Lung (tissue), 12 donors: Measurements from ENCODE around the gene GRK1. TPM values are rescaled to one million over a fixed set of nuclear protein-coding genes. Genes with fewer than 3 reads are reported as not detected.

Experiments
- ATAC-seq: fragments of 200-7000 bp; cut with Tn5 transposase; one replicate; pipeline ENCODE4 v1.9.1; 2020; ENCODE audit warnings: moderate number of reproducible peaks; ENCODE audit not compliant: insufficient read depth, low FRiP score
- DNase-seq, 3 donors: peaks; one replicate each; pipeline ENCODE4 v3.0.0-alpha.2; 2013 to 2017
- H3K27ac ChIP-seq, 2 donors: one replicate each; pipeline ENCODE4 v1.5.1; 2013; ENCODE audit warnings: mild to moderate bottlenecking in 2 of 2, moderate library complexity in 2 of 2, control low read depth in 1 of 2, inconsistent platforms in 1 of 2, low read depth in 1 of 2, low read length in 1 of 2
- H3K27me3 ChIP-seq, 3 donors: one replicate each; pipeline ENCODE4 v1.5.1; 2013; ENCODE audit warnings: low read length in 2 of 3; ENCODE audit not compliant: control insufficient read depth in 3 of 3, insufficient read depth in 3 of 3
- H3K36me3 ChIP-seq, 4 donors: one replicate each; pipeline ENCODE4 v1.5.1; 2013; ENCODE audit warnings: low read length in 4 of 4, mild to moderate bottlenecking in 1 of 4, moderate library complexity in 1 of 4; ENCODE audit not compliant: control insufficient read depth in 4 of 4, insufficient read depth in 4 of 4
- H3K4me1 ChIP-seq, 5 donors: one replicate each; pipeline ENCODE4 v1.5.1; 2013; ENCODE audit warnings: low read length in 5 of 5, mild to moderate bottlenecking in 2 of 5, moderate library complexity in 1 of 5; ENCODE audit not compliant: control insufficient read depth in 5 of 5, insufficient read depth in 5 of 5
- H3K4me3 ChIP-seq: one replicate; pipeline ENCODE4 v1.5.1; 2013; ENCODE audit warnings: mild to moderate bottlenecking, control low read depth, moderate library complexity
- H3K9ac ChIP-seq, 2 donors: one replicate each; pipeline ENCODE4 v1.5.1; 2013; ENCODE audit warnings: low read length in 2 of 2, control low read depth in 1 of 2; ENCODE audit not compliant: insufficient read depth in 1 of 2
- H3K9me3 ChIP-seq, 4 donors: one replicate each; pipeline ENCODE4 v1.5.1; 2013; ENCODE audit warnings: low read length in 3 of 4, mild to moderate bottlenecking in 1 of 4, moderate library complexity in 1 of 4; ENCODE audit not compliant: control insufficient read depth in 4 of 4, insufficient read depth in 3 of 4
- WGBS, 2 donors: extraction: QIAGEN DNeasy Blood & Tissue Kit; methylation state at CpG; one replicate each; pipeline ENCODE4 v1.1.7; 2013; 5-methylcytosine and 5-hydroxymethylcytosine counted together
- polyA plus RNA-seq, 2 donors: library from polyadenylated mRNA; stranded (reverse); fragments of 200-250 nt; gene quantifications; one replicate each; pipeline ENCODE4 v1.2.1, GENCODE V29; 2013
- total RNA-seq, 2 donors: library from RNA; depleted of rRNA in 1 of 2; stranded (reverse); fragments of >200 nt in 1 of 2; gene quantifications; one replicate each; pipeline ENCODE4 v1.2.1, GENCODE V29; 2014 to 2021
- TF ChIP-seq, protein P1 (sequence below): IDR thresholded peaks from 2 replicates; pipeline ENCODE4 v1.5.1; 2012; ENCODE audit warnings: mild to moderate bottlenecking; ENCODE audit errors: control extremely low read depth, extremely low read depth
- donor health status: control.
- donor health status: control.
- donor health status: Bipolar disorder and iron deficiency.
- donor health status: healthy.
- donor health status: DM: yes; HTN: yes; CAD: no.

The GRK1 gene
- total and polyA plus RNA-seq, 4 donors = 0.03 to 3.1 TPM; not detected in 2

DNA sequence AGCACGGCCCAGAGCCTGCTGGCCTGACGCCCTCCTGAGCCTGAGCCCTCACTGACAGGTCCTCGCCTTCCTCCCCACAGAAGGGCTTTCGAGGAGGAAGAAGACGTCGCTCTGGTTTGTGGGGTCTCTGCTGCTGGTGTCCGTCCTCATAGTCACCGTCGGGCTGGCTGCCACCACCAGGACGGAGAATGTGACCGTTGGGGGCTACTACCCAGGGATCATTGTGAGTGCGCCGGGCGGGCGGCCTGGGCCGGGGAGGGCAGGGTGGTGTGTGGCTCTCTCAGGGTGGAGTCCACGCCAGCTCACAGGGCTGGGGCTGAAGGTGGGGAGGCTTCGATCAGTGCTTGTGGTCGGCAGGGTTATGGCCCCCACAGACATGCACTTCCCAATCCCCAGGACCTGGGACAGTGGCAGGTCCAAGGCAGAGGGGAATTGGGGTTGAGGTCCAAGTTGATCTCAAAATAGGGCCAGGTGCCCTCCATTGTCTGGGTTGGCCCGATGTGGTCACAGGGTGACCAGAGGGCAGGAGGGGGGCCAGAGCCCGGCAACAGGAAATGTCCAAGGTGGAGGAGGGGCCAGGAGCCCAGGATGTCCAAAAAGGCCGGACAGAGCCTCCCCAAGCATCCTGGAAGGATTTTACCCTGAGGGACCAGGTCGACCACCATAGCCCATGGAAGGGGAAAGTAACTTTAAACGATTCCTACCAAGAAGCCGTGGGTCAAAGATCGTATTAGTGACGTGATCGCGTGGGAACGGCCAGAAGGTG is 99.2 kb downstream of the GRK1 start:
- H3K9ac ChIP-seq = no peak overlapping the region
- H3K4me3 ChIP-seq = no peak overlapping the region
- peaks cover 0 to 5% (median 0%) of the 10 kb centered on the region in 4 donors for H3K36me3 ChIP-seq
- H3K27ac ChIP-seq = no peak overlapping the region
- DNase-seq (no peak), ATAC-seq (no peak)
- 86 to 90% methylated on average over 30 of the region's 30 CpGs for WGBS, 2 donors
- H3K27me3 ChIP-seq = peaks cover 0 to 26% (median 12%) of the 10 kb centered on the region in 3 donors
- H3K4me1 ChIP-seq = peaks cover 0 to 9% (median 0%) of the 10 kb centered on the region in 5 donors
- TF ChIP-seq, protein P1, sequence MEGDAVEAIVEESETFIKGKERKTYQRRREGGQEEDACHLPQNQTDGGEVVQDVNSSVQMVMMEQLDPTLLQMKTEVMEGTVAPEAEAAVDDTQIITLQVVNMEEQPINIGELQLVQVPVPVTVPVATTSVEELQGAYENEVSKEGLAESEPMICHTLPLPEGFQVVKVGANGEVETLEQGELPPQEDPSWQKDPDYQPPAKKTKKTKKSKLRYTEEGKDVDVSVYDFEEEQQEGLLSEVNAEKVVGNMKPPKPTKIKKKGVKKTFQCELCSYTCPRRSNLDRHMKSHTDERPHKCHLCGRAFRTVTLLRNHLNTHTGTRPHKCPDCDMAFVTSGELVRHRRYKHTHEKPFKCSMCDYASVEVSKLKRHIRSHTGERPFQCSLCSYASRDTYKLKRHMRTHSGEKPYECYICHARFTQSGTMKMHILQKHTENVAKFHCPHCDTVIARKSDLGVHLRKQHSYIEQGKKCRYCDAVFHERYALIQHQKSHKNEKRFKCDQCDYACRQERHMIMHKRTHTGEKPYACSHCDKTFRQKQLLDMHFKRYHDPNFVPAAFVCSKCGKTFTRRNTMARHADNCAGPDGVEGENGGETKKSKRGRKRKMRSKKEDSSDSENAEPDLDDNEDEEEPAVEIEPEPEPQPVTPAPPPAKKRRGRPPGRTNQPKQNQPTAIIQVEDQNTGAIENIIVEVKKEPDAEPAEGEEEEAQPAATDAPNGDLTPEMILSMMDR = no peak
- no peaks in the 10 kb centered on the region for H3K9me3 ChIP-seq

DNA sequence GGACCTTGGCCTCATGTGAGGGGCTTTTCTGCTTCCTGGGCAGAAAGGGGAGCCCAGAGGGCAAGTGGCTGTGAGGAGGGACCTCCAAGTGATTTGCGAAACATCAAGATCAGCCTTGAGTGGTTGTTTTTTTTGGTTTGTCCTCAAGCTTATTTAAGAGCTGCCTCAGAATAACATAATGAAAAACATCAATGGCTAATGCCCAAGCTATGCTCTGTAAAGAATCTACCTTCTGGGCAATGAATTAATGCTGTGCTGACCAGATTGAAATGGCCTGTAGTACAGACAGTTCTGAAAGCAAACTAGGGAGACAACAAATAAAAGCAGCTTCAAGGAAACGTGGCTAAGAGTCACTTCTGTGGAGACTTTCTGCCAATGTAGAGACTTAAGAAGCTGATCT is 100.3 kb downstream of the GRK1 start:
- 73 to 91% methylated on average over 2 of the region's 2 CpGs for WGBS, 2 donors
- peaks cover 0 to 8% (median 0%) of the 10 kb centered on the region in 5 donors for H3K4me1 ChIP-seq
- H3K27me3 ChIP-seq = peaks cover 0 to 15% (median 3%) of the 10 kb centered on the region in 3 donors
- H3K4me3 ChIP-seq = no peak overlapping the region
- ATAC-seq (no peak), DNase-seq (no peak)
- H3K36me3 ChIP-seq = peaks cover 0 to 5% (median 0%) of the 10 kb centered on the region in 4 donors
- H3K9ac ChIP-seq = no peak overlapping the region
- H3K27ac ChIP-seq = no peak overlapping the region
- TF ChIP-seq, protein P1 = no peak
- peaks cover 0 to 3% (median 0%) of the 10 kb centered on the region in 4 donors for H3K9me3 ChIP-seq

DNA sequence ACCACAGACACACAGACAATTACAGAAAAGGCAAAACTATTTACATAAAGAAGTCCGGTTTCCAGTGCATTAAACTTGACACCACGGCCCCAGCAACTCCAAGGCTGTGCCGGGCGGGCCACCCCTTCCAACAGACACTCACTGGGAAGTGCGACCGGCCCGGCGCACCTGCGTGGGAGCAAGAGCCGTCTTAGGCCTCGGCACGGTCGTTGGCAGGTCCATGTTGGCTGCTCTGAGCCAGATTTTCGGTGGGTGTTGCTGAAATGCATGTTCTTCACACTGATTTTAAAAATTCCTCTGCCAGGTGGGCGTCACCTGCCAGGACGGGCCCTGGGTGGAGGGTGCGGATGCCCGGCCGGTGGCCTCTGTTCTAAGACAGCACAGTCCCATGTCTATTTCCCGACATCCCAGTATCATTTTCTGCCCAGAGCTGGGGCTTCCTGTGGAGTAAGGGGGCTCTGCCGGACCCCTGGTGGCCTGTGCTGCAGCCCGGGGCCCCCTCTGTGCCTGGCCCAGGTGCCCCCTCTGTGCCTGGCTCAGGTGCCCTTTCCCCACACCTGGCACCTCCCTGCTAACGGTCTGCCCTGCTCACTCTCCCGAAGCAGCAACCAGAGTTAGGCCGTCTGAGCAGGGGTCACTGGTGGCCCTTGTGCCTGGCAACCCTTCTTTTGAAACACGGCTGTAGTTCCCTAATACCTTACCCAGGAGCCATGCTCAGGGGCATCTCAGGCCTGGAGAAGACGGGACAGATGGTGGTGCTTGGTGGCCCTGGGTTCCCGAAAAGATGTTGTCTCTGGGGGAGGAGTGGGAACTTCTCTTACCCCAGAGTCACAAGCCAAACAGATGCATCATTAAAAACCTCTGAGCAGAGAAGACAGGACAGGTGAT is 101.2 kb downstream of the GRK1 start:
- no peak overlapping the region for H3K27ac ChIP-seq
- no peak overlapping the region for H3K9ac ChIP-seq
- ATAC-seq (no peak), DNase-seq (no peak)
- TF ChIP-seq, protein P1 = no peak
- peaks cover 0 to 3% (median 0%) of the 10 kb centered on the region in 4 donors for H3K9me3 ChIP-seq
- no peak overlapping the region for H3K4me3 ChIP-seq
- peaks cover 0 to 5% (median 0%) of the 10 kb centered on the region in 4 donors for H3K36me3 ChIP-seq
- peaks cover 0 to 8% (median 0%) of the 10 kb centered on the region in 3 donors for H3K27me3 ChIP-seq
- 93 to 95% methylated on average over 28 of the region's 28 CpGs for WGBS, 2 donors
- peaks cover 0 to 8% (median 0%) of the 10 kb centered on the region in 5 donors for H3K4me1 ChIP-seq
